ENCODE data around the gene ZNF839.
"Not testable (repeated sequence)": the region's sequence is repeated elsewhere in the genome, so short reads cannot be mapped to it uniquely, and the experiment has no call there.

Gene ZNF839

DNA sequence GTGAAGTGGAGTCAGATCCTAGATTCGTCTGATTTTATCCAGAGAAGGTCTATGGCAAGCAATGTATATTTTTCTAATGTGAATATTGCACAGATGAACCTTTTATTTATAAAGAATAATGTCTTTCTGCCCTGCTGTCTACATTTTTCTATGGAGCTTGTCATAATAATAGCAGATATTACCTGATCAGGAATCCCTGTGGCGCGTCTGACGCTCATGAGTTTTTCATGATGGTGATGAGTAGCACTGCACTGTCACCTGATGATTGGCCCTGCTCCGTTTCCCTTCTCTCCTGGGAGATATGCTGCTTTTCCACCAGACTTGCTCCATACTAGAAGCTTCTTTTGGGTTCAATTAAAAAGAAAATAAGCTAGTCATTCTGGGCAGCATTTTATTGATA lies 22.7 kb downstream of the ZNF839 start:
- DNase-seq (ENCODE audit: low read depth), result no peak

GRCh38 chr14:102344084-102344483 lies 24.5 kb downstream of the ZNF839 start:
- no peak for DNase-seq (ENCODE audit: low read depth)

- DNase-seq (ENCODE audit: low read depth), result no peak
These were observed 24.9 kb downstream of the ZNF839 start for GRCh38 chr14:102344485-102344884.

GRCh38 chr14:102345232-102345631 lies 25.7 kb downstream of the ZNF839 start:
- no peak for DNase-seq (ENCODE audit: low read depth)

- DNase-seq (ENCODE audit: low read depth), result no peak
These were observed 27.1 kb downstream of the ZNF839 start for GRCh38 chr14:102346645-102347044.

GRCh38 chr14:102348376-102348775 lies 28.8 kb downstream of the ZNF839 start:
- no peak for DNase-seq (ENCODE audit: low read depth)

GRCh38 chr14:102351023-102351422 lies 31.5 kb downstream of the ZNF839 start:
- no peak for DNase-seq (ENCODE audit: low read depth)

DNA sequence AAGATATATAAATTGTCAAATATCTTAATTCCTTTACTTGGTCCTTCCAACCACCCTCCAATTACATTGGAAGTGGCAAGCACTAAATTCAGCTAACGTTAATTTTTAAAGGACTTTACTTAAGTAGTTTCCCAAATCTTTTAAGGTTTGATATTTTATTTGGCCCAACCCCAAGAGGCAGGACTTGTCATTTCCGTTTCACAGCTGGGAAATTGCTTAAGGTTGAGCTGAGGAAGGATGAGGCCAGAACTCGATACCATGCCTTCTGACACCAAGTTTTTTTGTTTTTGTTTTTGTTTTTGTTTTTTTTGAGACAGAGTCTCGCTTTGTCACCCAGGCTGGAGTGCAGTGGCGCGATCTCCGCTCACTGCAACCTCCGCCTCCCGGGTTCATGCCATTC lies 32.0 kb downstream of the ZNF839 start:
- DNase-seq (ENCODE audit: low read depth), result not testable (repeated sequence)

GRCh38 chr14:102352213-102352612 lies 32.7 kb downstream of the ZNF839 start:
- no peak for DNase-seq (ENCODE audit: low read depth)

DNA sequence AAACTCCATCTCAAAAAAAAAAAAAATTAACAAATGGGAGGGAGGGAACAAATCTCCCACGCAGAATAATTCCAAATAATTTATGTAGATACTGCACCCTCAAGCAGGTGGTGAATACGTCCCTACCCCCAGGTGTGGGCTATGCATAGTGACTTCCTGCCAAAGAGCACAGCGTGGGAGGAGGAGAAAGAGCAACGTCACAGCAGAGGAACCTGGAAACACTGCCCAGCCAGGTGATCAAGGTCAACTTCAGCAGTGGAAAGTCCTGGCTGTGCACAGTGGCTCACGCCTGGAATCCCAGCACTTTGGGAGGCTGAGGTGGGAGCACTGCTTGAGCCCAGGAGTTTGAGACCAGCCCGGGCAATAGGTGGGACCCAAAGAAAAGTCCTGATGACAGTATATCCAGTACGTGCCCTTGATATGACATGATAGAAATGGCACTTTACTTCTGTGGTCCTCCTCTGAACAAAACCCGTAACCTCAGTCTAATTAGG lies 33.6 kb downstream of the ZNF839 start:
- no peak for DNase-seq (ENCODE audit: low read depth)

GRCh38 chr14:102356280-102356679 lies 36.7 kb downstream of the ZNF839 start:
- no peak for DNase-seq (ENCODE audit: low read depth)

GRCh38 chr14:102359341-102359740 lies 39.8 kb downstream of the ZNF839 start:
- no peak for DNase-seq (ENCODE audit: low read depth)

GRCh38 chr14:102360388-102360787 lies 40.8 kb downstream of the ZNF839 start:
- no peak for DNase-seq (ENCODE audit: low read depth)

- peak; percentile 2 for DNase-seq (ENCODE audit: low read depth)
These were observed 42.5 kb downstream of the ZNF839 start for GRCh38 chr14:102362084-102362483.

- peak; percentile 98 for DNase-seq (ENCODE audit: low read depth)
These were observed 43.1 kb downstream of the ZNF839 start, which contains the start of the genes CINP and TECPR2 for GRCh38 chr14:102362545-102363181. Gene CINP (minus strand): TSS chr14:102362890. CDS start chr14:102362851, 39 bp downstream. Gene TECPR2 (plus strand): TSS chr14:102362941. CDS start chr14:102376722, 13,781 bp downstream.

DNA sequence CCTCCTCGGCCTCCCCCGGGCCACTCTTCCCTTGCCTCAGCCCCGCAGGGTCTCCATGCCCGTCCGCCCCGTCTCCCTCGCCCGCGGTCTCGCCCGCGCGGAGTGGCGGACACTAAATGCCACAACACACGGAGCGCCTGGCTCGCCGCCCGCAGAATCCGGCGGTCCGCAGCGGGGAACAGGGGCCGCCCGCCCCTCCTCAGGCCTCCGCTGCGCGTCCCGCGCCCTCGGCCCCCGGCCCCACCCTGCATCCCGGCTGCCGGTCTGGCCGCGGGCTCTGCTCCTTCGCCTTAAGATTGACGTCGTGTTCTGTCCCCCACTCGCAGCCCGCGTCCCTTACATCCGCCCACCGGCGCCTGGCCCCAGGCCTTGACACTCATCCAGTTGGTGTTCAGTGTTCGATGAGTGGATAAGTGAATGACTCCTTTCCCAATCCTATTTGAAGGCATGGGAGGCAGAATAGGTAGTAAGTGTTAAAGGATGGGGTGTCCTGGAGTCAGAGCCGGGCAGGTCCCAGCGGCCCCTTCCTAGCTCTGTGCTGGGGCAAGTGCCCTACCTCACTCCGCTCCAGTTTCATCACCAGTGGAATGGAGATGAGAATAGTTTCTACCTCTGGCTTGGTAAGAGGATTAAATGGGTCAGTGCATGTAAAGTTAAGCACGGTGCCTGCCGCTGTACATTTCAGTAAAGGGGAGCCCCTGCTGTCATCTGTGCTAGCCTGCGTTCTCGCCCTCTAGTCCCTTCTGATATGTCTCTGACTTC lies 43.8 kb downstream of the ZNF839 start:
- DNase-seq (ENCODE audit: low read depth), result no peak

DNA sequence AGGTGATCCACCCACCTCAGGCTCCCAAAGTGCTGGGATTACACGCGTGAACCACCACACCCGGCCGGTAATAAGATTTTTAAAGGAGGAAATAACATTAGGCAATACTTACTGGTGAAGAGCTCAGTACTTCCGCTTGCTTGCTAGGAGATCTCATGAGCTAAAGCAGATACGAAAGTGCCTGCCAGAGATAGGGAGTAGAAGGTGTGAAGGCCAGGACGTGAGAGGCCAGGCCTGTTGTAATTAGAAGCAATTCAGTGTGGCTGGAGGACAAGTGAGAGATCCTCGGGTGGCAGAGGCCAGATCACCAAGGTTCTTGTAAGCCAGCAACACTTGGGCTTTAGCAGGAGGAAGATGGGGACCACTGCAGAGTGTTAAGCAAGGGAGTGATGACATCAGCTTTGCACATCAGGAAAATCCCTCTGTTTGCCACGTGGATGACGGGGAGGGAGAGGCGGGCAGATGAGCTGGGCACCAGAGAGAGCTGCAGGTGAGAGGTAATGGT lies 50.8 kb downstream of the ZNF839 start:
- DNase-seq (ENCODE audit: low read depth), result no peak

DNA sequence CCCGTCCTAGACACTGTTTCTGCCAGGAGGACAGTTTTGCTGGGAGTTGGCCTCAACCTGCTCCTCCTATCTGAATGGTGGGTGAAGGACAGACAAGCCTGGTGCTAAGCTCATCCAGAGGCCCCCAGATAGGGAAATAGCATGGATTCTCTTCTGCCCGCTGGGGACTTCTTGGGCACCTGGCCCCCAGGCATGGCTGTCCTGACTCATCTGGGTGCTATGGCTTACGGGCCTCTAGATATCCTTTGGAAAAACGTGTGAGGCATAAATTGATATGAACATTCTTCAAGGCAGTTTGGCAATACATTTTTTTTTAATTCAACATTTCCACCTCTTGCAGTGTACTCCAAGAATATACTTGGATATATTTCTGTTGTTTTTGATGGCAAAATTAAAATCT lies 51.8 kb downstream of the ZNF839 start:
- no peak for DNase-seq (ENCODE audit: low read depth)

DNA sequence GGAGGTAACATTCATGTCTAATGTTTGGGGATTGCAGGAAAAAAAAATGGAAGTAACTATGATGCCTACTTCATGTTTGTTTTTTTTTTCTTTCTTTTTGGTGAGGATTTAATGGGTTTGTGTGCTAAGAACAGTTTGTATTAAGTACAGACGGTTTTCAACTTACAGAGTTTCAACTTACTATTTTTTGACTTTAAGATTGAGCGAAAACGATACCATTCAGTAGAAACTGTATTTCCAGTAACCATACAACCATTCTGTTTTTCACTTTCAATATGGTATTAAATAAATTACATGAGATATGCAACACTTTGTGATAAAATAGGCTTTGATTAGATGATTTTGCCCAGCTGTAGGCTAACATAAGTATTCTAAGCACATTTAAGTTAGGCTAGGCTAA lies 53.6 kb downstream of the ZNF839 start:
- no peak for DNase-seq (ENCODE audit: low read depth)

DNA sequence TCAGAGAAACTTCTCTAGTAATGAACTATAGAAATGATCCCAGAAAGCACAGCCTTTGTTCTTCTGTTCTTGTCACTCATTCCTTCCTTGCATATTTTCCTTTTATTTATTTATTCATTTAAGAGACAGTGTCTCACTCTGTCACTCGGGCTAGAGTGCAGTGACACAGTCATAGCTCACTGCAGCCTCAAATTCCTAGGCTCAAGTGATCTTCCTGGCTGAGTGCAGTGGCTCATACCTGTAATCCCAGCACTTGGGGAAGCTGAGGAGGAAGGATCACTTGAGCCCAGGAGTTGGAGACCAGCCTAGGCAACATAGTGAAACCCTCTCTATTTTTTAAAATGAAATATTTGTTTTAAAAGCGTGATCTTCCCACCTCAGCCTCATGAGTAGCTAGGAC lies 54.7 kb downstream of the ZNF839 start:
- no peak for DNase-seq (ENCODE audit: low read depth)

DNA sequence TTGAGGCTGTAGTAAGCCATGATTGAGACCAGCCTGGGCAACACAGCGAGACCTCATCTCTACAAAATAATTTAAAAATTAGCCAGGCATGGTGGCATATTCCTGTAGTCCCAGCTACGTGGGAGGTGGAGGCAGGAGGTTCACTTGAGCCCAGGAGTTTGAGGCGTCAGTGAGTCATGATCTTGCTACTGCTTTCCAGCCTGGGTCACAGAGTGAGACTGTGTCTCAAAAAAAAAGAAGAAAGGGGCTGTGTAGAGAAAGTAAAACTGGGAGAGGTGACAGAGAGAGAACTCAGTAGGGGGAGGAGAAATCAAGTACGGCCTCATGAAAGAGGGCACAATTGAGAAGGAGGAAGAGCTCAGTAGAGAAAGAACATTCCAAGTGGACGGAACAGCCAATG lies 55.6 kb downstream of the ZNF839 start:
- no peak for DNase-seq (ENCODE audit: low read depth)

GRCh38 chr14:102377696-102378095 lies 58.1 kb downstream of the ZNF839 start:
- DNase-seq (ENCODE audit: low read depth), result no peak

DNA sequence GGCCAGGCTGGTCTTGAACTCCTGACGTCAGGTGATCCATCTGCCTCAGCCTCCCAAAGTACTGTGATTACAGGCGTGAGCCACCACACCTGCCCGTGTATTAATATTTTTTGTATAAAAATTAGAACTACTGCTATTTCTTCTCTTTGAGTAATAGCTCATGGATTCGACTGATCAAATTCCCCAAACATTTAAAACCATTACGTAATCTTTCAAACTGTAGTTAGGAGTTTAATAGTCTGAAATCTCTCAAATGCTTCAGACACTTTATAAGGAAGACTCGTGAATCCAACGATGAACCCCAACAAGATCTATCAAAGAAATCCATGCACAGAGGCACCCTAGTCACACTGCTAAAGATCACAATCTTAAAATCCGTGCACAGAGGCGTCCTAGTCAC lies 59.3 kb downstream of the ZNF839 start:
- DNase-seq (ENCODE audit: low read depth), result no peak
